ENCODE measurements around the gene SSUH2. TPM values are rescaled to one million over a fixed set of nuclear protein-coding genes. Genes with fewer than 3 reads are reported as not detected.

Gene SSUH2
- total RNA-seq, 1 donor from 2014 or later: not detected

DNA sequence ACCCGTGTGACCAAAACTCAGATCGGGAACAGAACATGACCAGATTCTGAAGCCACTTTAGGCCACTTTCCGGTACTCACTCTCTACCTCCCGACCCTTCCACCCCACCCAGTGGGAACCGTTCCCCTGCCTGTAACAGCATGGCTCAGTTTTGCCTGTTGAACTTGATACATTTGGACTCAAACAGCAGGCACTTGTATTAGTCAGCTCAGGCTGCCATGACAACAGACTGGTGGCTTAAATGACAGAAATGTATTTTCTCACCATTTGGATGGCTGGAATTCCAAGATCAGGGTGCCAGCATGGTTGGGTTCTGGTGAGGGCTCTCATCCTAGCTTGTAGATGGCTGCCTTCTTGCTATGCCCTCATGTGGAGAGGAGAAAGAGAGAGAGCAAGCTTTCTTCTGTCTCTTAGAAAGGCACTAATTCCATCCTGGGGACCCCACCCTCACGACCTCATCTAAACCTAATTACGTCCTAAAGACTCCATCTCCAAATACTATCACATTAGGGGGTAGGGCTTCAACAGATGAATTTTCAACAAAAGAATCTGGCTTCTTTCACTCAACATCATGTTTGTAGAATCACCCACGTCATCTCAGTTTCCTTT is 9.3 kb upstream of the SSUH2 start:
- no peaks in the 10 kb centered on the region for H3K36me3 ChIP-seq
- no peaks in the 10 kb centered on the region for H3K9me3 ChIP-seq
- intact Hi-C loops (cut with DNase I): no loop called here
- no peaks in the 10 kb centered on the region for H3K27me3 ChIP-seq
- peak overlapping the region in 1 of 2 donors; percentile 48 for H3K27ac ChIP-seq
- no peak overlapping the region for H3K4me3 ChIP-seq
- TF ChIP-seq, protein P1, sequence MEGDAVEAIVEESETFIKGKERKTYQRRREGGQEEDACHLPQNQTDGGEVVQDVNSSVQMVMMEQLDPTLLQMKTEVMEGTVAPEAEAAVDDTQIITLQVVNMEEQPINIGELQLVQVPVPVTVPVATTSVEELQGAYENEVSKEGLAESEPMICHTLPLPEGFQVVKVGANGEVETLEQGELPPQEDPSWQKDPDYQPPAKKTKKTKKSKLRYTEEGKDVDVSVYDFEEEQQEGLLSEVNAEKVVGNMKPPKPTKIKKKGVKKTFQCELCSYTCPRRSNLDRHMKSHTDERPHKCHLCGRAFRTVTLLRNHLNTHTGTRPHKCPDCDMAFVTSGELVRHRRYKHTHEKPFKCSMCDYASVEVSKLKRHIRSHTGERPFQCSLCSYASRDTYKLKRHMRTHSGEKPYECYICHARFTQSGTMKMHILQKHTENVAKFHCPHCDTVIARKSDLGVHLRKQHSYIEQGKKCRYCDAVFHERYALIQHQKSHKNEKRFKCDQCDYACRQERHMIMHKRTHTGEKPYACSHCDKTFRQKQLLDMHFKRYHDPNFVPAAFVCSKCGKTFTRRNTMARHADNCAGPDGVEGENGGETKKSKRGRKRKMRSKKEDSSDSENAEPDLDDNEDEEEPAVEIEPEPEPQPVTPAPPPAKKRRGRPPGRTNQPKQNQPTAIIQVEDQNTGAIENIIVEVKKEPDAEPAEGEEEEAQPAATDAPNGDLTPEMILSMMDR (IDR thresholded peaks at IDR 0.05): no peak
- no peak for DNase-seq (ENCODE audit: low spot score in 2 of 2)
- peaks cover 5 to 30% of the 10 kb centered on the region in 2 donors for H3K4me1 ChIP-seq

DNA sequence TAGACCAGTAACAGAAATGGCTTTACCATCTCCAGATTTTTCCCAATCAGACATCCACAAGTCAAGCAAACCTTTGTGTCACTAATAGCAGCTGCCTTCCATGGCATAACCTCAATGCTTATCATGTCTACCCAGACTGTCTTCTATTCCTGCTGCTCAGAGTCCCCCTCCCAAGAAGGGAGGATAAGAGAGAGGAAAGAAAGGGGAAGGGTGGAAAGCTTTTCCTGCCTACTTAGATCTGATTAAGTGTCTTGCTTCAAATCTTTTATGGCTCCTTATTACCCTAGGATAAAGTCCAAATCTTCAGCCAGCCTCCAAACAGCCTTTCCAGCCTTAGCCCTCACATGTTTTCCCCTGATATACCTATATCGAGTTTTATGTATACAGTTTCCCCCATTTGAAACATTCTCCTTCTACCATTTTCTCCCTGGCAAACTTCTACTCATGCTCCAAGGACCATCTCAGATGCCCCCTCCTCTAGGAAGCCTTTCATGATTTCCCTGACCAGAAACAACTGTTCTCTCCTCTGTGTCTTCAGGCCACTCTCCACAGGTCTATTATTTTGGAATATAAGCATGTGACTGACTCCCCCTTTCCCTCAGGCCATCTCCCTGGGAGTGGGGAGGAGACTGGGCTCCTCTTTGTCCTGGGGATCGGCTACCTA is 7.9 kb upstream of the SSUH2 start:
- no peaks in the 10 kb centered on the region for H3K36me3 ChIP-seq
- no peak overlapping the region for H3K27ac ChIP-seq
- H3K9me3 ChIP-seq: no peaks in the 10 kb centered on the region
- H3K27me3 ChIP-seq: no peaks in the 10 kb centered on the region
- no peak overlapping the region for H3K4me3 ChIP-seq
- TF ChIP-seq, protein P1 (IDR thresholded peaks at IDR 0.05): no peak
- H3K4me1 ChIP-seq: peaks cover 3 to 21% of the 10 kb centered on the region in 2 donors
- DNase-seq (ENCODE audit: low spot score in 2 of 2): no peak
- intact Hi-C loops (cut with DNase I): no loop called here

DNA sequence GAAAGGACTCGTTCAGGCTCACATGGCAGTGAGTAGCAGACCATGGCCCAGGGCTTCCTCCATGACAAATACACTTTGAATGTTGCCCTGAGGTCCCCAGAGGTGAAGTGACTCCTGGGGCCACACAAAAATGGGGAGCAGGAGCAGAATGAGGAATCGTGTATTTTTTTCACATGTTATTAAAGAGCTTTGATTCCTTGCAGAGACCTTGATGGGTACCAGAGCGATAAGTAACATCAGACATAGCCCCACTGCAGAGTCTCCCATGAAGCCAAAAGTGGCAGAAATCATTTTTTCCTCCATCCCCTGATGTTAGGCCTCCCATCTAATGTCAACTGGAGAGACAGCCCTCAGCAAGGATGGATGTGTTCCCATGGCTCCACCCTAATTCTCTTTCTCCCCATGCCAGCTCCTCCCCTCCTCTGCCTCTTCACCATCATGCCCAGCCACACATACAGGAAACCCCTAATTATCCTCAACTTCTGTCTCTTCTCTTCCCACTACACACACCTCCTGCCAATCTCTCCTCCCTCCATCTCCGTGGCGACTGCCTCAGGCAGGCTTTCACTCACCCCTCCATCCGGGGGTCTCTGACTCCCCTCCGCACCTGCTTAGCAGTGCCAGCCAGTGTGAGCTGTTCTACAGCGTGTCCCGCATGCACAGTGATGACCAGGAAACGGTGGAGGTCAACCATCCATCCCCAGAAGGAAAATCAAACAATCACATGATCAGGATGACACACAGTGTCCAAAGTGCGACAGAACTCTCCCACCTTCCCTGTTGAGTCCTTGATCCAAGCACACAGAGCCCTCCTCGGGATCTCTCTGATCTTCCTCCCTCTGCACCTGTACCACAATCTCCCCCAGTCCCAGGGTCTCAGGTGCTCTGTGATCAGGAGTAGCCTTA is 7.1 kb upstream of the SSUH2 start:
- H3K27me3 ChIP-seq: no peaks in the 10 kb centered on the region
- no peaks in the 10 kb centered on the region for H3K9me3 ChIP-seq
- H3K4me1 ChIP-seq: peaks cover 3 to 13% of the 10 kb centered on the region in 2 donors
- no peaks in the 10 kb centered on the region for H3K36me3 ChIP-seq
- DNase-seq (ENCODE audit: low spot score in 2 of 2): no peak
- TF ChIP-seq, protein P1 (IDR thresholded peaks at IDR 0.05): no peak
- no peak overlapping the region for H3K4me3 ChIP-seq
- no peak overlapping the region for H3K27ac ChIP-seq
- intact Hi-C loops (cut with DNase I): no loop called here

DNA sequence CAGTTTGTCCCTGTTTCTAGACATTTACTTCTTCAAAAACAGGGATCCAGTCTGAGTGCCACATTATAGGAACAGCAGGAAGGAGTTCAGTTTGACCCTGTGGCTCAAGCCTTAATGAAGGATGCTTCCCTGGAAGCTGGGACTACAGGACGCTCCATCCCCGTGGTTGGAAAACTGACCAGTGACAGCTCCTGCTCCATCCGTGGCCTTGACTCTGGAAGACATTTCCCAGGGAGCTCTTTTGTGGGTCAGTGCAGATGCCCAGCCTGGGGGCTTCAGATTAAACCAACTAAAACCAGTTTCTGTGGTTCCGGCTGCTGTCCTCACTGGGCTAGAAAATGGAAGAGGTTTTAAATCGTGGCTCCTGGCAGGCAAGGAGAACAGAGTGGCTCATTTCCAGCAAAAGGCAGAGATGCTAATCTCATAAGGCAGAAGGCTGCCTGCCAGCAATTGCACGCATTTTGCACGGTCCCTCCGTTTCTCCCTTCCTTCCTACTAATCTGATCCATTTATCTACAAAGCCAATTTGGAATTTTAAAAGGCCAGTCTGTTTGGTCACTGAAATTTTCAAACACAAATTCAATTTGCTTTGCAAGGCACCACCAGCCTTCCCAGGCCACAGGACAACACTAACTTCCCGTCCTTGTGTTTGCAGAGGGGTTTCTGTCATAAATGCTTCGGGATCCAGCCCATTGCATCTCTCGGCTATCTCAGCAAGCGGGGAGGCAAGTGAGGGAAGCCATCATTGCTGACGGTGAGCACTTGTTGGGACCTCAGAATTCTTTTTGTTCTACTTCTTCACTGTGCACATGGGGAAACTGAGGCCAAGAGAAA is 6.2 kb upstream of the SSUH2 start:
- no peak for DNase-seq (ENCODE audit: low spot score in 2 of 2)
- TF ChIP-seq, protein P1 (IDR thresholded peaks at IDR 0.05): no peak
- Histone ChIP-seq H3K27me3 (no peaks in the 10 kb centered on the region), H3K4me3 (no peak overlapping the region), H3K9me3 (no peaks in the 10 kb centered on the region), H3K4me1 (peaks cover 0 to 7% of the 10 kb centered on the region in 2 donors), H3K36me3 (no peaks in the 10 kb centered on the region), H3K27ac (no peak overlapping the region)
- intact Hi-C loops (cut with DNase I): no loop called here

DNA sequence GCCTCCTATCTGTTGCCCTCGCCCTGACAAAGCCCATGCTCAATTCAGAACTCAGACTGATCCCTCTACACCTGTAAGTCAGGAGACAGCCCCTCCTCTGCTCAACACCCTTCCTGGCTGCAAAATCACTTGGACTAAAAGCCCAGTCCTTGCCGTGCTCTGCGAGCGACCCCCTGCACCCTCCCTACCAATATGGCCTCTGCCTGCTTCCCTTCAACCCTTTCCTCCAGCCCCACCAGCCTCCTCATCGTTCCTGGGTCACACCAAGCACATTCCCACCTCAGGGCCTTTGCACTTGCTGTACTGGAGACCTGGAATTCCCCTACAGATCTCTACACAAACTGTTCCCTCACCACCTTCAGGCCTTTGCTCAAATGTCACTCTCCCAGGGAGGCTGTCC is 5.2 kb upstream of the SSUH2 start:
- no peaks in the 10 kb centered on the region for H3K9me3 ChIP-seq
- no peaks in the 10 kb centered on the region for H3K36me3 ChIP-seq
- H3K27ac ChIP-seq: no peak overlapping the region
- intact Hi-C loops (cut with DNase I): no loop called here
- TF ChIP-seq, protein P1 (IDR thresholded peaks at IDR 0.05): no peak
- no peaks in the 10 kb centered on the region for H3K27me3 ChIP-seq
- H3K4me3 ChIP-seq: no peak overlapping the region
- no peak for DNase-seq (ENCODE audit: low spot score in 2 of 2)
- H3K4me1 ChIP-seq: peaks cover 0 to 7% of the 10 kb centered on the region in 2 donors

All from ascending aorta (tissue), 2 donors.